HFF-Myc (cell line): ENCODE data around the gene ATG16L1.

Experiments
- DNase-seq: peaks from one replicate; pipeline ENCODE4 v3.0.0-alpha.2; 2011; ENCODE audit warnings: low read depth; ENCODE audit errors: extremely low read depth
- H3K4me3 ChIP-seq: replicated peaks from 2 replicates; pipeline ENCODE4 v1.5.1; 2011; ENCODE audit warnings: low read depth, mild to moderate bottlenecking, control low read depth, low read length
- TF ChIP-seq, protein P1 (sequence below): IDR thresholded peaks from 2 replicates; pipeline ENCODE4 v1.5.1; 2012; ENCODE audit warnings: mild to moderate bottlenecking, low read depth, low read length, control low read depth; ENCODE audit errors: missing control alignments

Gene ATG16L1

DNA sequence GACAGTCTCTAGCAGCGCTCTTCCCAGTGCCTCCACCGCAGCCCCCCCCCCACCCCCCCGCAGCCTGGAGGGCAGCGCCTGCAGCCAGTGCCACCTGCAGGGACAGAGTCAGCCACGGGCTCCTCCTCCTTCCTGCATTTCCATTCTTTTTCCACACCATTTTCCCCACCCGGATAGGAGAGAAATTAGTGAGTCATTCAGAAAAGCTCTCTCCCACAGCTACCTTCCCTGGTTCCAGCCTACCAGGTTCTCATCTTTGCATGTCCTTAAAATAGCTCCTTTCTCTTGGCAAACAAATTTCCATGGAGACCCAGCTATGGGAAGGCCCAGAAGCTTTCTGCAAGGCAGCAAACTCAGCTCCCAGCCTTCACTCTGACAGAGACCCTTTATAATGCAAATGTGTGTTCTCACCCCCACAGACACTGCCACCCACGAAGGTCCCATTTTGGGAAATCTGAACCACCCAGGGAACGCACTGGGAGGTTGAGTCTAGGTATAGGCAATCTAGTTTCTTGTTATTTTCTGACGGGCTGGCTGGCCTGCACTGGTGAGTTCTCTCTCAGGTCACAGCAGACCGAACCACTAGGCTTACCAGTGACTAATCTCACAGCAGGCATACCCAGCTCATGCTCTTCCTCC, 41.8 kb upstream of the ATG16L1 start:
- H3K4me3 ChIP-seq, result no peak overlapping the region
- no peak for DNase-seq
- TF ChIP-seq, protein P1, sequence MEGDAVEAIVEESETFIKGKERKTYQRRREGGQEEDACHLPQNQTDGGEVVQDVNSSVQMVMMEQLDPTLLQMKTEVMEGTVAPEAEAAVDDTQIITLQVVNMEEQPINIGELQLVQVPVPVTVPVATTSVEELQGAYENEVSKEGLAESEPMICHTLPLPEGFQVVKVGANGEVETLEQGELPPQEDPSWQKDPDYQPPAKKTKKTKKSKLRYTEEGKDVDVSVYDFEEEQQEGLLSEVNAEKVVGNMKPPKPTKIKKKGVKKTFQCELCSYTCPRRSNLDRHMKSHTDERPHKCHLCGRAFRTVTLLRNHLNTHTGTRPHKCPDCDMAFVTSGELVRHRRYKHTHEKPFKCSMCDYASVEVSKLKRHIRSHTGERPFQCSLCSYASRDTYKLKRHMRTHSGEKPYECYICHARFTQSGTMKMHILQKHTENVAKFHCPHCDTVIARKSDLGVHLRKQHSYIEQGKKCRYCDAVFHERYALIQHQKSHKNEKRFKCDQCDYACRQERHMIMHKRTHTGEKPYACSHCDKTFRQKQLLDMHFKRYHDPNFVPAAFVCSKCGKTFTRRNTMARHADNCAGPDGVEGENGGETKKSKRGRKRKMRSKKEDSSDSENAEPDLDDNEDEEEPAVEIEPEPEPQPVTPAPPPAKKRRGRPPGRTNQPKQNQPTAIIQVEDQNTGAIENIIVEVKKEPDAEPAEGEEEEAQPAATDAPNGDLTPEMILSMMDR, result no peak

DNA sequence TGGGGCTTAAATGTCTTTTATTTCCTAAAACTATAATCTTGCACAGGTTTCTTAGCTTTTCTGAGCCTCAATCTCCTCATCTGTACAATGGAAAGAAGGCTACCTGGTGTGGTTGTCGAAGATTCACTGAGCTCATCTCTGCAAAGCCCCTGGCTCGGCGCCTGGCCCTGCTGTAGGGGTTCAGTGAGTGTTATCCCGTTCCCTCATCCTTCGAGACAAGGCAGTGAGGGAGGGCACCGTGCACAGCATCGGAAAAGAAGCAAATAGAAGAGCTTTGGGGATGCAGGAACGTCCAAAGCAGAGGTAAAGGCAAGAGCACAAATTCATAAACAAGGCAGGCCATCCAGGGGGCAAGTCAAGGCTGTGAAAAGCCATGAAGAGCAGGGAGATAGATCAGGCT, 41.2 kb upstream of the ATG16L1 start:
- no peak overlapping the region for H3K4me3 ChIP-seq
- no peak for DNase-seq
- TF ChIP-seq, protein P1, result no peak

DNA sequence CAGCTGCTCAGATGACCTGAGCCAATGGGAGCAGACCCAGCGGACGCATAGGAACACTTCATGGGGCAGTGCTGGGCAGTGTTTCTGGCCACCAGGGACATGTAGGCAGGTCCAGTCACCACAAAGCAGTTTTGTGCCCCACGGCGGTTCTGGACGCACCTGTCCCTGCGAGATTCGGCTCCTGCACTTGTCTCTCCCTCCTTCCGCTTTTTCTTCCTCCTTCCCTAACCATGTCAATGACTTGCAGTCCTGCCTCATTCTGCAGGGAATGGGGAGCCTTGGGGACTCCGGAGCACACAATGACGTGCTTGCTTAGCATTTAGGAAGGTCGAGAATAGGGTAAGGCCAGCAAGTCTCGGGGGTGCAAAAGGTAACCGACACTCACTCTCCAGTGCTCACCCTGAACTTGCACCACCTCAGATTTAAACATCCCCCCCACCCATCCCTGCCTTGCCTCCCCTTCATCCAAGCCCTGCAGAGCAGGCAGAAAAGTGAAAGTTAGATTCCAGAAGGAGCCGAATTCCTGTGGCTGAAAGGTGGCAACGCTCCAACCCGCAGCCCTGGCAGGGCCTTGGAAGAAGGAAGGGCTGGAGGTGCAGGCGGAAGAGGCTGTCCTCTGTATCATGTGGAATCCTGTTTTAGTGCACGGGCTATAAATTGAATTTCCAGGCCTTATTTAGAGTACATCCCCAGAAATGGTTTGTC, 40.5 kb upstream of the ATG16L1 start:
- TF ChIP-seq, protein P1, result no peak
- no peak overlapping the region for H3K4me3 ChIP-seq
- DNase-seq, result peak; percentile 82

DNA sequence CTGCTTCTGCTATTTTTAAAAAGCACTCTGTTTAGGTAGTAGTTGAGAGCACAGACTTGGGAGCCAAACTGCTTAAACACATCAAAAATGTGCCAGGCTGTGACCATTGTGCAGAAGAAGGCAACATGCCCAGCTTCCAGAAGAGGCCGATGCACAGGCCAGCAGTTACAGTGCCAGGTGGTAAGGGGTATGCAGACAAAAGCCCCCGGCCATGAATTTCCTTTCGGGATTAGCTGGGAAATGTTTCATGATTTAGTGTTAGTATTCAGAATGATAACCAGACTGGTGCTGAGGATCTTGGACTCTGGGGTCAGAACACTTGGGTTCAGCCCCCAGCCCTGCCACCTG, 40.0 kb upstream of the ATG16L1 start:
- no peak overlapping the region for H3K4me3 ChIP-seq
- no peak for DNase-seq
- TF ChIP-seq, protein P1, result no peak

DNA sequence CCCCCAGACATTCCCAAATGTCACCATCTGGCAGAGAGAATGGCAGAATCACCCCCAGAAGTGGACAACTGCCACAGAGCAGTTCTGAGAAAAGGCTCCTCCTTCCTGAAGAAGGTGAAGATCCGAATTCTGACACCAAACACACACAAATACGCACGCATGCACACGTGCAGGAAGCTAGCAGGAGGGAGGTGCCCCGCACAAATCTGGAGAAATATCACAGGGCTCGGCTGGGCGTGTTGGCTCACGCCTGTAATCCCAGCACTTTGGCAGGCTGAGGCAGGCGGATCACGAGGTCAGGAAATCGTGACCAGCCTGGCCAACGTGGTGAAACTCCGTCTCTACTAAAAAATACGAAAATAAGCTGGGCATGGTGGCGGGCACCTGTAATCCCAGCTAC, 38.5 kb upstream of the ATG16L1 start:
- DNase-seq, result no peak
- TF ChIP-seq, protein P1, result no peak
- no peak overlapping the region for H3K4me3 ChIP-seq

DNA sequence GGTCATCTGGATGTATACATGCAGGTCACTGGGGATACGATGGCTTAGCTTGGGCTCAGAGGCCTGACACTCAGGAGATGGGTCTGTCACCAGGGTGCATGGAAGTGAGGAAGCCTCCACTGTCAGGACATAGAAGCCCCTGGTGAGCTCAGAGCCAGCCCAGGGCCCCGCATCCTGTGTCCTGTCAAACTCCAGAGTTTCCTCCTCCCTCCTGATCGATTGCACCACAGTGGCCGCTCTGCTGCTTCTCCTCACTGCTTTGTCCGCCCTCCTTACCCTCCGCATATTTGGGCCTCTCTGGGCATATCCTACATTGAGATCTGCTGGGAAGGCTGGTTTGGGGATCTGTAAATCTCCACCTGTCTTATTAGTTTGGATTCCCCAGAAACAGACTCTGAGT, 37.5 kb upstream of the ATG16L1 start:
- TF ChIP-seq, protein P1, result no peak
- no peak for DNase-seq
- H3K4me3 ChIP-seq, result no peak overlapping the region

DNA sequence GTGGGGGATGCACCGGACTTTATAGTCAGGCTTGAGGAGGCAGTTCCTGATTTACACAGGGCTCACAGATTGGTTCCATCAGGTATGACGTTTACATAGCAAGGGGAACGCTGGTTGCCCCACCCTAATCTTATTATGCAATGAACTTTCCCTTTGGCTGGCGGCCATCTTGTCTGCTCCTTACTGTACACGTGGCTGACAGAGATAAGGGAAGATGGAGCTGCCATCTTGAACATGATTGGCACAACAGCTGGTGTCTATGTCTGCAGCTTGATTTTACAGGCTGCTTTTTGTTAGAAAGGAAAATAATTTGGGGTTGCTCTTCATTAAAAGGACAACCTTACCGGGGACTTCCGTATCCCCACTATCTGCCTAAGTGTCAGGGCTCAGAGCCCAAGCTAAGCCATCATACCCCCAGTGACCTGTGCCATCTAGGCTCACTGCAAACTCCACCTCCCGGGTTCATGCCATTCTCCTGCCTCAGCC, 33.5 kb upstream of the ATG16L1 start:
- TF ChIP-seq, protein P1, result no peak
- no peak for DNase-seq
- no peak overlapping the region for H3K4me3 ChIP-seq
